Parathyroid adenoma (tissue), 2 donors: ENCODE data around the gene PPP6R1.
A peak's percentile ranks its signal among the peaks of the same experiment; 100 is the strongest.

Experiments used
- H2AFZ ChIP-seq: fragments of 300-600 bp; sonication (generic); one replicate; pipeline ENCODE4 v1.7.0; 2017; ENCODE audit warnings: antibody characterized with exemption, mild to moderate bottlenecking
- H3K27ac ChIP-seq: fragments of 300-600 bp; sonication (generic); one replicate; pipeline ENCODE4 v1.7.0; 2017
- H3K27me3 ChIP-seq: fragments of 300-600 bp; sonication (generic); one replicate; pipeline ENCODE4 v1.7.0; 2017; ENCODE audit warnings: low read length; ENCODE audit not compliant: control insufficient read depth, insufficient read depth
- H3K36me3 ChIP-seq: fragments of 300-600 bp; sonication (generic); one replicate; pipeline ENCODE4 v1.7.0; 2017; ENCODE audit warnings: low read length; ENCODE audit not compliant: control insufficient read depth, insufficient read depth
- H3K4me1 ChIP-seq: fragments of 300-600 bp; sonication (generic); one replicate; pipeline ENCODE4 v1.7.0; 2017; ENCODE audit warnings: control low read depth
- H3K4me2 ChIP-seq: fragments of 300-600 bp; sonication (generic); one replicate; pipeline ENCODE4 v1.7.0; 2017; ENCODE audit warnings: low read length
- H3K4me3 ChIP-seq: fragments of 300-600 bp; sonication (generic); one replicate; pipeline ENCODE4 v1.7.0; 2017; ENCODE audit warnings: low read depth, low read length
- H3K79me2 ChIP-seq: fragments of 300-600 bp; sonication (generic); one replicate; pipeline ENCODE4 v1.7.0; 2017; ENCODE audit warnings: control low read depth
- H3K9ac ChIP-seq: fragments of 300-600 bp; sonication (generic); one replicate; pipeline ENCODE4 v1.7.0; 2017; ENCODE audit warnings: mild to moderate bottlenecking
- H3K9me3 ChIP-seq: fragments of 300-600 bp; sonication (generic); one replicate; pipeline ENCODE4 v1.7.0; 2017; ENCODE audit warnings: low read length; ENCODE audit not compliant: control insufficient read depth
- TF ChIP-seq, protein P1 (sequence below): fragments of 300-600 bp; sonication (generic); IDR thresholded peaks from one replicate; pipeline ENCODE4 v1.7.0; 2017; ENCODE audit warnings: antibody characterized with exemption, mild to moderate bottlenecking
- donor health status: primary hyperparathyroidism.

PPP6R1 gene

GRCh38 chr19:55283548-55284377 lies 24.9 kb upstream of the PPP6R1 start, which contains the start of gene BRSK1:
BRSK1 (plus strand) TSS chr19:55283997; CDS start chr19:55284443, 446 bp downstream.
- Histone ChIP-seq H3K36me3 (no peaks in the 10 kb centered on the region), H3K27me3 (no peaks in the 10 kb centered on the region), H3K4me3 (peak within 1 kb of the TSS; percentile 43), H2AFZ (peak within 1 kb of the TSS; percentile 73), H3K27ac (peak within 1 kb of the TSS; percentile 56), H3K9ac (peak within 1 kb of the TSS; percentile 46), H3K9me3 (no peaks in the 10 kb centered on the region), H3K4me1 (peaks cover 11% of the 10 kb centered on the region), H3K4me2 (peak within 1 kb of the TSS; percentile 73), H3K79me2 (no peaks in the 10 kb centered on the region)
- TF ChIP-seq, protein P1, sequence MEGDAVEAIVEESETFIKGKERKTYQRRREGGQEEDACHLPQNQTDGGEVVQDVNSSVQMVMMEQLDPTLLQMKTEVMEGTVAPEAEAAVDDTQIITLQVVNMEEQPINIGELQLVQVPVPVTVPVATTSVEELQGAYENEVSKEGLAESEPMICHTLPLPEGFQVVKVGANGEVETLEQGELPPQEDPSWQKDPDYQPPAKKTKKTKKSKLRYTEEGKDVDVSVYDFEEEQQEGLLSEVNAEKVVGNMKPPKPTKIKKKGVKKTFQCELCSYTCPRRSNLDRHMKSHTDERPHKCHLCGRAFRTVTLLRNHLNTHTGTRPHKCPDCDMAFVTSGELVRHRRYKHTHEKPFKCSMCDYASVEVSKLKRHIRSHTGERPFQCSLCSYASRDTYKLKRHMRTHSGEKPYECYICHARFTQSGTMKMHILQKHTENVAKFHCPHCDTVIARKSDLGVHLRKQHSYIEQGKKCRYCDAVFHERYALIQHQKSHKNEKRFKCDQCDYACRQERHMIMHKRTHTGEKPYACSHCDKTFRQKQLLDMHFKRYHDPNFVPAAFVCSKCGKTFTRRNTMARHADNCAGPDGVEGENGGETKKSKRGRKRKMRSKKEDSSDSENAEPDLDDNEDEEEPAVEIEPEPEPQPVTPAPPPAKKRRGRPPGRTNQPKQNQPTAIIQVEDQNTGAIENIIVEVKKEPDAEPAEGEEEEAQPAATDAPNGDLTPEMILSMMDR: no peak

GRCh38 chr19:55279770-55280643 lies 21.2 kb upstream of the PPP6R1 start, which contains the start of gene HSPBP1:
HSPBP1 (minus strand) TSS chr19:55280110; CDS start chr19:55279608, 502 bp downstream.
- Histone ChIP-seq H3K4me3 (peak within 1 kb of the TSS; percentile 69), H3K9ac (peak within 1 kb of the TSS; percentile 23), H3K9me3 (no peaks in the 10 kb centered on the region), H3K27me3 (no peaks in the 10 kb centered on the region), H2AFZ (peak within 1 kb of the TSS; percentile 85), H3K4me2 (peak within 1 kb of the TSS; percentile 76), H3K79me2 (no peaks in the 10 kb centered on the region), H3K36me3 (no peaks in the 10 kb centered on the region), H3K27ac (peak within 1 kb of the TSS; percentile 79), H3K4me1 (peaks cover 11% of the 10 kb centered on the region)
- TF ChIP-seq, protein P1: no peak

GRCh38 chr19:55279340-55279739 lies 20.5 kb upstream of the PPP6R1 start:
- TF ChIP-seq, protein P1: no peak
- Histone ChIP-seq H3K9me3 (no peaks in the 10 kb centered on the region), H3K4me2 (peak overlapping the region; percentile 76), H3K27ac (peak overlapping the region; percentile 79), H3K27me3 (no peaks in the 10 kb centered on the region), H3K4me1 (peaks cover 11% of the 10 kb centered on the region), H2AFZ (peak overlapping the region; percentile 85), H3K36me3 (no peaks in the 10 kb centered on the region), H3K79me2 (no peaks in the 10 kb centered on the region), H3K9ac (no peak overlapping the region), H3K4me3 (peak overlapping the region; percentile 69)

GRCh38 chr19:55278391-55279135 lies 19.7 kb upstream of the PPP6R1 start:
- H3K27ac ChIP-seq: no peak overlapping the region
- no peak overlapping the region for H2AFZ ChIP-seq
- H3K9ac ChIP-seq: no peak overlapping the region
- H3K9me3 ChIP-seq: no peaks in the 10 kb centered on the region
- H3K36me3 ChIP-seq: no peaks in the 10 kb centered on the region
- H3K4me1 ChIP-seq: peaks cover 11% of the 10 kb centered on the region
- no peaks in the 10 kb centered on the region for H3K27me3 ChIP-seq
- H3K79me2 ChIP-seq: no peaks in the 10 kb centered on the region
- H3K4me3 ChIP-seq: no peak overlapping the region
- TF ChIP-seq, protein P1: no peak
- H3K4me2 ChIP-seq: peak overlapping the region; percentile 76
